CD4-positive, alpha-beta T cell (primary cell): Measurements from ENCODE around the gene GRID2. TPM values are rescaled to one million over a fixed set of nuclear protein-coding genes. Genes with fewer than 3 reads are reported as not detected.

ENCODE experiments used
- ATAC-seq: fragments of 200-7000 bp; cut with Tn5 transposase; one replicate; pipeline ENCODE4 v1.10.0; 2022; ENCODE audit warnings: mild to moderate bottlenecking; ENCODE audit not compliant: poor library complexity
- CTCF ChIA-PET: fragments of 350-600 bp; sonication (Branson Sonifier 250); formaldehyde crosslinking; loops from one replicate; lab custom pipeline; 2021; ENCODE audit warnings: antibody characterized with exemption, inconsistent platforms; lab: Charles Lee
- POLR2A ChIA-PET: fragments of 350-600 bp; sonication (Branson Sonifier 250); formaldehyde crosslinking; loops from one replicate; lab custom pipeline; 2021; ENCODE audit warnings: antibody characterized with exemption, inconsistent platforms; lab: Charles Lee
- DNase-seq, 14 experiments: peaks; one replicate each; pipeline ENCODE4 v3.0.0-alpha.2; 2013 to 2020; ENCODE audit warnings: mixed read lengths in 2 of 14
- H3K27ac ChIP-seq, 2 donors: one replicate each; pipeline versions ENCODE4 v1.5.1 to v1.7.0; 2013; ENCODE audit warnings: low read length in 2 of 2, low read depth in 1 of 2, mild to moderate bottlenecking in 1 of 2
- H3K27me3 ChIP-seq, 2 experiments: 1 replicate in 1 of 2; 2 replicates in 1 of 2; pipeline versions ENCODE4 v1.6.1 to v1.7.0; 2013; ENCODE audit warnings: low read length in 2 of 2, control low read depth in 1 of 2, mild to moderate bottlenecking in 1 of 2, moderate library complexity in 1 of 2; ENCODE audit not compliant: insufficient read depth in 2 of 2, control insufficient read depth in 1 of 2
- H3K36me3 ChIP-seq: one replicate; pipeline ENCODE4 v1.6.1; 2013; ENCODE audit warnings: low read length, control low read depth; ENCODE audit not compliant: insufficient read depth
- H3K4me1 ChIP-seq: one replicate; pipeline ENCODE4 v1.6.1; 2013; ENCODE audit warnings: low read length, control low read depth; ENCODE audit not compliant: insufficient read depth
- H3K4me3 ChIP-seq: one replicate; pipeline ENCODE4 v1.5.1; 2013; ENCODE audit warnings: mild to moderate bottlenecking, low read length, moderate library complexity
- H3K9me3 ChIP-seq, 2 experiments: 1 replicate in 1 of 2; 2 replicates in 1 of 2; pipeline versions ENCODE4 v1.6.1 to v1.7.0; 2013; ENCODE audit warnings: low read length in 2 of 2, mild to moderate bottlenecking in 2 of 2, control low read depth in 1 of 2, moderate library complexity in 1 of 2; ENCODE audit not compliant: control insufficient read depth in 1 of 2, insufficient read depth in 1 of 2
- H3K27ac Mint-ChIP-seq: one replicate; pipeline ENCODE4 v1.8.0; 2020; ENCODE audit warnings: mixed read lengths
- H3K27me3 Mint-ChIP-seq: one replicate; pipeline ENCODE4 v1.8.0; 2021; ENCODE audit warnings: mixed read lengths
- H3K36me3 Mint-ChIP-seq: one replicate; pipeline ENCODE4 v1.8.0; 2021; ENCODE audit warnings: low read depth, mixed read lengths
- H3K4me1 Mint-ChIP-seq: one replicate; pipeline ENCODE4 v1.8.0; 2021; ENCODE audit warnings: low read depth, mixed read lengths
- H3K4me3 Mint-ChIP-seq: one replicate; pipeline ENCODE4 v1.8.0; 2020; ENCODE audit warnings: mild to moderate bottlenecking, mixed read lengths
- H3K9me3 Mint-ChIP-seq: one replicate; pipeline ENCODE4 v1.8.0; 2020; ENCODE audit warnings: mixed read lengths
- intact Hi-C, 2 experiments: fragments of 100-400 bp; cut with DNase I in 1 of 2; cut with micrococcal nuclease in 1 of 2; formaldehyde crosslinking; loops; one replicate each; pipeline versions ENCODE4 v1.15.1 to v1.9.0; 2023 to 2025; cut with DNase I, micrococcal nuclease
- total RNA-seq, 174 experiments: library from RNA in 2 of 174; stranded (reverse) in 2 of 174; gene quantifications; one replicate each; pipeline ENCODE4 v1.2.3 and lab custom pipeline; 2021 to 2026
- TF ChIP-seq, protein P1 (sequence below): fragments of 200-600 bp; IDR thresholded peaks from one replicate; pipeline ENCODE4 v1.8.0; 2022; ENCODE audit warnings: antibody characterized with exemption, mild to moderate bottlenecking

The GRID2 gene
- total RNA-seq, 2 experiments from 2014 or later: not detected

DNA sequence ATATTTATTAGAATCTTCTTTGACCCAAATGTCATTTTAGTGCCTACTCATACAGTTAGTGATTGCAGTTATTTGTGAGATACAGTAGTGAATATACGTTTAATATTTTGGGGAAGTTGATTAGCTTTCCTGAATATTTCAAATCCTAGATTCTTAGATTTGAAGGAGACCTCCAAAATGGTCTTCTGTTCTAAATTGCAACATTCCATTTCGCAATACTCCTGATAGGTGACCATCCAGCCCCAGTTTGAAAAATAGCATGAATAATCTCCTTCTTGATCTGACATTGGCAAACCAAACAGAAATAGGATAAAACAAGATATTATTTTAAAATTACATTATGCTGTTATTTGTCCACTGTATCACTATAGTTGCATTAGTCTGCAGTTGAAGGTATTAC is 505.6 kb downstream of the GRID2 start:
- H3K36me3 Mint-ChIP-seq: no peaks in the 10 kb centered on the region
- no peaks in the 10 kb centered on the region for H3K27me3 Mint-ChIP-seq
- H3K27ac ChIP-seq: no peak overlapping the region
- no peaks in the 10 kb centered on the region for H3K4me1 Mint-ChIP-seq
- H3K27ac Mint-ChIP-seq: no peak overlapping the region
- ChIA-PET POLR2A (no interaction called here), CTCF (no interaction called here)
- H3K4me3 Mint-ChIP-seq: no peak overlapping the region
- no peak overlapping the region for H3K4me3 ChIP-seq
- no peaks in the 10 kb centered on the region for H3K9me3 ChIP-seq
- intact Hi-C loops: no loop called here
- H3K4me1 ChIP-seq: no peaks in the 10 kb centered on the region
- TF ChIP-seq, protein P1, sequence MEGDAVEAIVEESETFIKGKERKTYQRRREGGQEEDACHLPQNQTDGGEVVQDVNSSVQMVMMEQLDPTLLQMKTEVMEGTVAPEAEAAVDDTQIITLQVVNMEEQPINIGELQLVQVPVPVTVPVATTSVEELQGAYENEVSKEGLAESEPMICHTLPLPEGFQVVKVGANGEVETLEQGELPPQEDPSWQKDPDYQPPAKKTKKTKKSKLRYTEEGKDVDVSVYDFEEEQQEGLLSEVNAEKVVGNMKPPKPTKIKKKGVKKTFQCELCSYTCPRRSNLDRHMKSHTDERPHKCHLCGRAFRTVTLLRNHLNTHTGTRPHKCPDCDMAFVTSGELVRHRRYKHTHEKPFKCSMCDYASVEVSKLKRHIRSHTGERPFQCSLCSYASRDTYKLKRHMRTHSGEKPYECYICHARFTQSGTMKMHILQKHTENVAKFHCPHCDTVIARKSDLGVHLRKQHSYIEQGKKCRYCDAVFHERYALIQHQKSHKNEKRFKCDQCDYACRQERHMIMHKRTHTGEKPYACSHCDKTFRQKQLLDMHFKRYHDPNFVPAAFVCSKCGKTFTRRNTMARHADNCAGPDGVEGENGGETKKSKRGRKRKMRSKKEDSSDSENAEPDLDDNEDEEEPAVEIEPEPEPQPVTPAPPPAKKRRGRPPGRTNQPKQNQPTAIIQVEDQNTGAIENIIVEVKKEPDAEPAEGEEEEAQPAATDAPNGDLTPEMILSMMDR: no peak
- DNase-seq (no peak), ATAC-seq (no peak)
- peaks cover 3% of the 10 kb centered on the region for H3K9me3 Mint-ChIP-seq
- H3K36me3 ChIP-seq: no peaks in the 10 kb centered on the region
- H3K27me3 ChIP-seq: no peaks in the 10 kb centered on the region

DNA sequence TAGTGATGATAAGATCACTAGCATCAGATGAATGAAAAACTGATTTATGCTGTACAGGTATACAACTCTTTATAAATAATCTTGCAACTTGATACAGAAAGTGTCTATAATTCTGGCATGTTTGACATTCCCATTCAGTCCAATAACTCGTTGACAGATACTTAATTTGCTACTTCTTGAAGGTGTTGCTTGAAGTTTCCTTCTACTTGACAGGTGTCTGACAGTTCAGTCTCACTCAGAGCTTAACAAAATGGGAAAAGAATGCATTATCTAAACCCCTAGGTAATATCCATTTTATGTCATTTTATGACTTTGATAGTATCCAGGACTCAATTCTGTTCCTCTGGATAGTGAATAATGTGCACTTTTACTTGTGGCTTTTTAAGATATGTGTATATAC is 508.9 kb downstream of the GRID2 start:
- no peak for DNase-seq
- Mint-ChIP-seq H3K9me3 (no peaks in the 10 kb centered on the region), H3K36me3 (no peaks in the 10 kb centered on the region), H3K27ac (no peak overlapping the region), H3K27me3 (no peaks in the 10 kb centered on the region), H3K4me3 (no peak overlapping the region), H3K4me1 (no peaks in the 10 kb centered on the region)
- Histone ChIP-seq H3K36me3 (no peaks in the 10 kb centered on the region), H3K27me3 (no peaks in the 10 kb centered on the region), H3K4me3 (no peak overlapping the region), H3K9me3 (no peaks in the 10 kb centered on the region), H3K4me1 (no peaks in the 10 kb centered on the region), H3K27ac (no peak overlapping the region)
- ChIA-PET CTCF (no interaction called here), POLR2A (no interaction called here)
- no peak for ATAC-seq
- TF ChIP-seq, protein P1: no peak
- intact Hi-C loops: no loop called here

DNA sequence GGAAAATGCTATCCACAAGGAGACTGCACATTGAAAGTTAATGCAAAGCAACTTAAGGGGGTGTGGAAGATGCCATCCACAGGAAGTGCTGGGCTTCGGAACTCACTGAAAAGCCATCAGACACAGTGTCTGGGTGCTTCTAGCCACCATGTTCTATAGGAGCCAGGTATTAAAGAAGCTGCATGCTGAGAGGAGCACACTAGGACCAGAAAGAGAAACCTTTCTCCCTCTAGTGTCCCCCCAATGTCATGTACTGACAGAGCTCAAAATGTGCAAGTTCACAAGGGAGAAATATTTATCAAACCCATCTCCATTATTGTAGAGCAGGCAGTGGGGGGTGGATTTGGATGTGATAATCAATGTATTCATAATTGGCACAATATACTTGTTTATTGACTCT is 510.9 kb downstream of the GRID2 start:
- ChIA-PET CTCF (no interaction called here), POLR2A (no interaction called here)
- Mint-ChIP-seq H3K27ac (no peak overlapping the region), H3K4me1 (no peaks in the 10 kb centered on the region), H3K27me3 (no peaks in the 10 kb centered on the region), H3K9me3 (no peaks in the 10 kb centered on the region), H3K4me3 (no peak overlapping the region), H3K36me3 (no peaks in the 10 kb centered on the region)
- Histone ChIP-seq H3K4me3 (no peak overlapping the region), H3K27me3 (no peaks in the 10 kb centered on the region), H3K27ac (no peak overlapping the region), H3K4me1 (no peaks in the 10 kb centered on the region), H3K36me3 (no peaks in the 10 kb centered on the region), H3K9me3 (no peaks in the 10 kb centered on the region)
- DNase-seq (no peak), ATAC-seq (no peak)
- intact Hi-C loops: no loop called here
- TF ChIP-seq, protein P1: no peak
